HUES64 (cell line): ENCODE results near the gene PDE4DIP.
"Not testable (repeated sequence)": the region's sequence is repeated elsewhere in the genome, so short reads cannot be mapped to it uniquely, and the experiment has no call there.

ENCODE experiments used
- H3K27ac ChIP-seq: 2 replicates; pipeline ENCODE4 v1.7.0; 2013; ENCODE audit warnings: low read depth, low read length, inconsistent platforms
- H3K27me3 ChIP-seq: 2 replicates; pipeline ENCODE4 v1.6.1; 2013; ENCODE audit warnings: mild to moderate bottlenecking, low read length; ENCODE audit not compliant: insufficient read depth
- H3K36me3 ChIP-seq: 2 replicates; pipeline ENCODE4 v1.6.1; 2013; ENCODE audit warnings: mild to moderate bottlenecking, low read length; ENCODE audit not compliant: insufficient read depth
- H3K4me1 ChIP-seq: 2 replicates; pipeline ENCODE4 v1.6.1; 2013; ENCODE audit warnings: mild to moderate bottlenecking, low read length, moderate library complexity; ENCODE audit not compliant: insufficient read depth
- H3K4me3 ChIP-seq: 2 replicates; pipeline ENCODE4 v1.5.1; 2013; ENCODE audit warnings: mild to moderate bottlenecking, low read length, moderate library complexity
- H3K9ac ChIP-seq: 2 replicates; pipeline ENCODE4 v1.6.1; 2013; ENCODE audit warnings: mild to moderate bottlenecking, low read depth, low read length
- H3K9me3 ChIP-seq: 2 replicates; pipeline ENCODE4 v1.6.1; 2013; ENCODE audit warnings: low read depth, low read length; ENCODE audit not compliant: insufficient read depth
- WGBS: fragments of 150-250, 120-280 bp; methylation state at CpG from one replicate; pipeline ENCODE4 v1.1.7; 2013; ENCODE audit warnings: missing lambda C conversion rate; 5-methylcytosine and 5-hydroxymethylcytosine counted together

Gene PDE4DIP

DNA sequence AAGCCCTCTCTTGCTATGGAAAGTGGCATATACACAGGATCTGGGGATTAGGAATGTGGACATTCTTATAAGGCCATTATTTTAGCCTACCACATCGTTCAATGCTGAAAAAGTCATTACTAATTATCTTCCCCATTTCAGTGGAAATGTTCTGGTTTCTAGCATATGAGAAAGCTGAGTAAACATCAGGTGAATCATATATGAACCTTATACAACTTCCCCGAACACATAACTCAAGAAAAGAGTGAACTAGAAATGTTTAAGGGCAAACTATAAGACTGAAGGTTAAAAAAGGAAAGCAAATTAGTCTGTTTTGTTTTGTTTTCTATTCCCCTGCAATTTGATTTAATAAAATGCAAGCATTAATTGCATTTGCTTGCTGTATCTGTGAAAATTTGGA is 6.1 kb downstream of the PDE4DIP start:
- WGBS, result no CpG with 5 or more reads among the region's 2 CpGs
- H3K27me3 ChIP-seq, H3K36me3 ChIP-seq, H3K9ac ChIP-seq, H3K9me3 ChIP-seq, H3K27ac ChIP-seq, H3K4me1 ChIP-seq, H3K4me3 ChIP-seq: not testable (repeated sequence)

DNA sequence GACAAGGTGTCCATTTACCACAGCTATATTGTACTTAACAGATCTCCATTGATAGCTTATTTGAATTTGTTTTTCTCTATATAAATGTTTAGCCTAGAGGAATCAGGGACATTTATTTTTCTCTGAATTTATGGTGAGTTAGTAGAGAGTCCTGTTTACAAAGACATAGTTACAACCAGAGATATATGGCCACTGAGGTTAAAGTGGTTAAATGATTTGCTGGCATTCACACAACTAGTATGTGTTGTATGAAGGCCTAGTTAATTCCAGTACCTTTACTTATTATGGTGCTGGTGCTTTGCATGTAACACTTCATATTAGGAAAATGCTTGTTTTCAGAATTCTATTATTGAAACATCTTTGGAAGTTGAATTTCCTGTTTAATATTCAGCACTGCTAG is 6.6 kb downstream of the PDE4DIP start:
- not testable (repeated sequence) for H3K9ac ChIP-seq, H3K4me1 ChIP-seq, H3K36me3 ChIP-seq, H3K27ac ChIP-seq, H3K27me3 ChIP-seq, H3K9me3 ChIP-seq, H3K4me3 ChIP-seq

GRCh38 chr1:148851684-148852083 is 7.5 kb downstream of the PDE4DIP start:
- no CpG with 5 or more reads among the region's 2 CpGs for WGBS
- H3K4me3 ChIP-seq, H3K36me3 ChIP-seq, H3K27ac ChIP-seq, H3K4me1 ChIP-seq, H3K9ac ChIP-seq, H3K9me3 ChIP-seq, H3K27me3 ChIP-seq: not testable (repeated sequence)

DNA sequence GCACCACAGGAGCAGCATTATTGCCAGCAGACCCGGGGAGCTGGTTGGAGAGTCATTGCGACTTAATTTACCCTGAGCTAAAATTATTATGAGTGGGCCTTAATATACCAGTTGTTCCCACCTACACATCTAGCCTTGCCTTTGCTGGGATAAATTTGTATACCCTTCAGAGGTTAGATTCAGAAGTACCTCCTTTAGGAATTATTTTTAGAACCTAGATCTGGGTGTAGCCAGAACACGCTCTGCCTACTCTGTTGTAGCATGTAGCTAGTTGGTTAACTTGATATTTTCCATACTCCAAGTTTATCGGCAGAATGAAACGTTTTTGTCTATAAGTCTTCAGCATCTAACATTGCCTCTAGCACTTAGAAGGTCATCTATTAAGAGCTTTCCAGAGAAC is 9.1 kb downstream of the PDE4DIP start:
- H3K27me3 ChIP-seq, H3K4me1 ChIP-seq, H3K9ac ChIP-seq, H3K9me3 ChIP-seq, H3K27ac ChIP-seq, H3K4me3 ChIP-seq, H3K36me3 ChIP-seq: not testable (repeated sequence)
- WGBS, result no CpG with 5 or more reads among the region's 5 CpGs

- H3K27me3 ChIP-seq, H3K36me3 ChIP-seq, H3K9ac ChIP-seq, H3K4me1 ChIP-seq, H3K4me3 ChIP-seq, H3K27ac ChIP-seq, H3K9me3 ChIP-seq: not testable (repeated sequence)
- WGBS, result no CpG with 5 or more reads among the region's 6 CpGs
Measured at GRCh38 chr1:148854063-148854462, 9.8 kb downstream of the PDE4DIP start.

DNA sequence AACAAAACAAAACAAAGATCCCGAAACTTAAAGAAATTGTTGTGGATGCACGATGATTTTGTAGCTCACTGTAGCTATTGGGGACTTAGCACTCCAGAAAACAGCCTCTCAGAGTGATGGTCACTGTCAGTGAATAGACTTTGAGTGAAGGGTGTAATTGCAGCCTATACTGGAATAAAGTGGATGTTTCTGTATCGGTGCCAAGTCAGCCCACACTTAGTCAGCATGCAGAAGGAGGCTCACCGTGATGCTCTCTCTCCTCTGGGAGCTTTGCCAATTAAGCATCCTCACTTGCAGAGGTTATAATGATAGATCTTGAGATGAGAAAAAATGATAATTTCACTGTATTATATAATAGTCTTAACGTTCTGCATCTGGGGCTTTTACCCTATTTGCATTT is 11.1 kb downstream of the PDE4DIP start:
- H3K9me3 ChIP-seq, H3K9ac ChIP-seq, H3K27ac ChIP-seq, H3K27me3 ChIP-seq, H3K4me1 ChIP-seq, H3K36me3 ChIP-seq, H3K4me3 ChIP-seq: not testable (repeated sequence)
- WGBS, result no CpG with 5 or more reads among the region's 5 CpGs

DNA sequence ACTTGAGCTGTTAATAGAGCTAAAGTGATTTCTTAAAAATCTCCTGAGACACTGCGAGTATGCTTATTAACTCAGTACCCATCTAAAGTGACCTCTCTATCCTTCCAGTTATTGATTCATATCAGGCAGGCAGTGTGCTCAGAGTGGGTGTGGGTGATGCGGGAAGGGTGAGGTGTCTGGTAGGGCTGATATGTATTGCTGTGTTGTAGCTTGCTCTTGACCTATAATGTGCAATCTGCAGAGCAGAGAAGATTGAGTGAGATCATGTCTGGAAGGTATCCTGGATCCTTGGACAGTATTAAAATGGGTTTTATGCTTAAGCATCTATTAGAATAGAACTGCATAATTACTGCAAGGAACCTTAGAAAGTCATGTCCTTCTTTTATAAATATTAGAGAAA is 15.8 kb downstream of the PDE4DIP start:
- H3K4me1 ChIP-seq, H3K9me3 ChIP-seq, H3K27ac ChIP-seq, H3K9ac ChIP-seq, H3K36me3 ChIP-seq, H3K4me3 ChIP-seq, H3K27me3 ChIP-seq: not testable (repeated sequence)
- WGBS, result no CpG with 5 or more reads among the region's 2 CpGs

GRCh38 chr1:148860579-148861259 is 16.5 kb downstream of the PDE4DIP start:
- not testable (repeated sequence) for H3K9me3 ChIP-seq, H3K4me3 ChIP-seq, H3K4me1 ChIP-seq, H3K27me3 ChIP-seq, H3K36me3 ChIP-seq, H3K9ac ChIP-seq, H3K27ac ChIP-seq
- no CpG with 5 or more reads among the region's 6 CpGs for WGBS

DNA sequence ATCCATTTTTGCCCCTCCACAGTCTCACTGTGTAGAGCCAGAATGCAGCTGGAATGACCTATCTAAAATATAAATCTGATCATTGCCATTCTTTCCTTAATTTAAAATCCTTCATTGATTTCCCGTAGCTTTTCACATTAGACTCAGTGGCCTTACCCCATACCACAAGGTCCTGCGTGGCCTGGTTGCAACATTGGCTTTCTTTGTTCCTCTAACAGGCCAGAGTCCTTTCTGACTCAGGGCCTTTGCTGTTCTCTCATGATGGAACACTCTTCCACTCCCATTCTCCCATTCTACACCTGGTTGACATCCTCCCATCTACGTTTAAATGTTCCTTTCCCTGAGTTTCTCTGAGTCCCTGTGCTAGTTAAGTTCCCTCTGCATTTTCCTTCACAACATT is 18.4 kb downstream of the PDE4DIP start:
- not testable (repeated sequence) for H3K9me3 ChIP-seq, H3K27ac ChIP-seq, H3K36me3 ChIP-seq, H3K4me3 ChIP-seq, H3K4me1 ChIP-seq, H3K9ac ChIP-seq, H3K27me3 ChIP-seq
- WGBS, result no CpG with 5 or more reads among the region's 3 CpGs

DNA sequence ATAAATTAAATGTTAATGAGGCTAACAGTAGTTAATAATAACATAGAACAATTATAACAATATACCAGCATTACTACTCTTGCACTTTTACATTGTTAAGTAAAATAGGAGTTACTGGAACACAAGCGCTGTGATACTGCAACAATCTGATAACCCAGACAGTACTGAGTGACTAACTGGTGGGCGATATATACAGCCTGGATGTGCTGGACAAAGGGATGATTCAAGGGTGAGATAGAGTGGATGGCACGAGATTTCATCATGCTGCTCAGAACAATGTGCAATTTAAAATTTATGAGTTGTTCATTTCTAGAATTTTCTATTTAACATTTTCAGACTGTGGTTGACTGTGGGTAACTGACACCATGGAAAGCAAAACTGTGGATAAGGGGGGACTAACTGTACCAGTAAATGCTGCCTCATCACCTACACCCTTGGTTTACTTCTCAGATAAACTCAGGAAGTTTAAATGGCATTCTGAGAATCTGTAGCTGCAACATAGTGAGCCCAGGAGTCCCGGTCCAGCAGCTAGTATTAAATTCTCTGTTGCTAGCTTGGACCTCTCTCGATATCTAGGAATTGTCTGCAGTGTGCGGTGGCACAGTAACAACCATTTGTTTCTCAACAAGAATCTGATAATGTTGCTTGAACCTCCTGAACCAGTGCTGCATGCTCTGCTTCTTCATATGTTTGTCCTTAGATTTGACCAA is 24.9 kb downstream of the PDE4DIP start:
- not testable (repeated sequence) for H3K4me1 ChIP-seq, H3K36me3 ChIP-seq, H3K27ac ChIP-seq, H3K9me3 ChIP-seq, H3K4me3 ChIP-seq, H3K9ac ChIP-seq, H3K27me3 ChIP-seq
- WGBS, result no CpG with 5 or more reads among the region's 6 CpGs

GRCh38 chr1:148869634-148869961 is 25.4 kb downstream of the PDE4DIP start:
- H3K27ac ChIP-seq, H3K36me3 ChIP-seq, H3K9me3 ChIP-seq, H3K4me1 ChIP-seq, H3K27me3 ChIP-seq, H3K9ac ChIP-seq, H3K4me3 ChIP-seq: not testable (repeated sequence)
- no CpG with 5 or more reads among the region's 1 CpG for WGBS
